Measurements from ENCODE around the gene LGALS9. TPM values are rescaled to one million over a fixed set of nuclear protein-coding genes. Genes with fewer than 3 reads are reported as not detected.

LGALS9 gene
- total RNA-seq, 2 experiments from 2014 or later: 38.3 to 39.8 TPM

DNA sequence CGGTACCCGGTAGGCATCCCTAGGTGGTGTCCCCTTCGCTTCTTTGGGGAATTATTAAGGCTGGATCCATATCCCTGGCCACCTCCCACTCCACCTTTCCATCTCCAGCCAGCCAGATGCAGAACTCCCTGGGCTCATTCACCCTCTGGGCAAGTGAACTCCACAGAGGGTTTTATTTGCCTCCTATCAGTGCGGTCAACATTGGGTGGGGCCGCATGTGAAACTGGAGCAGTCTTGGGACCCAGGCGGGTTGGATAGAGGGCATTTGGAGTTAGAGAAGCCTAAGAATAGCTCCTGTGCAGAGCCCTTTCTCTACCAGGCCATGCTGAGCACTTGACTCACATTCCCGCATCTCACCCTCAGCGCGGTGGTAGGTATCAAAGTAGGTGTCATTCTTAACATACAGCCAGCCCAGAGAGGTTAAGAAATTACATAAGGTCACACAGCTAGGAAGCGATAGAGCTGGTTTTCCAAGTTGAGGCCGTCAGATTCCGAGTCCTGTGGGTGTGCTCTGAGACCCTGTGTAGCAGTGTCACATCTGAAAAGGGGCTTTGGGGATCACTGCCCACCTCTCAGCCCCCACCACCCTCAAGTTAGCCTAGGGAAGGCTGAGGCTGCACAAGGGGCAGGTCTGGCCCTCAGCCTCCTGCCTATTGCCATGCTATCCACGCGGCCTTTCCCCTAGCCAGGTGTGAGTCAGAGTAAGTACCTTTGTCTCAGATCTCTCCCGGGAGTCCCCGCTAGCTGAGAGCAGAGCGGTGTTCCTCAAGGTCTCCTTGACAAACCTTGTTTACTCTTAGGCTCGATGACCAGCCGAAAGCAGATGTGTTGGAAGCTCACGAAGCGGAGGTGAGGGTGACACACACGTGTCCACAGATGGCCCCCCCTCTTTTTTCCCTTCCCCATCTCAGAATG, 26.9 kb upstream of the LGALS9 start:
- TF ChIP-seq, protein P1, sequence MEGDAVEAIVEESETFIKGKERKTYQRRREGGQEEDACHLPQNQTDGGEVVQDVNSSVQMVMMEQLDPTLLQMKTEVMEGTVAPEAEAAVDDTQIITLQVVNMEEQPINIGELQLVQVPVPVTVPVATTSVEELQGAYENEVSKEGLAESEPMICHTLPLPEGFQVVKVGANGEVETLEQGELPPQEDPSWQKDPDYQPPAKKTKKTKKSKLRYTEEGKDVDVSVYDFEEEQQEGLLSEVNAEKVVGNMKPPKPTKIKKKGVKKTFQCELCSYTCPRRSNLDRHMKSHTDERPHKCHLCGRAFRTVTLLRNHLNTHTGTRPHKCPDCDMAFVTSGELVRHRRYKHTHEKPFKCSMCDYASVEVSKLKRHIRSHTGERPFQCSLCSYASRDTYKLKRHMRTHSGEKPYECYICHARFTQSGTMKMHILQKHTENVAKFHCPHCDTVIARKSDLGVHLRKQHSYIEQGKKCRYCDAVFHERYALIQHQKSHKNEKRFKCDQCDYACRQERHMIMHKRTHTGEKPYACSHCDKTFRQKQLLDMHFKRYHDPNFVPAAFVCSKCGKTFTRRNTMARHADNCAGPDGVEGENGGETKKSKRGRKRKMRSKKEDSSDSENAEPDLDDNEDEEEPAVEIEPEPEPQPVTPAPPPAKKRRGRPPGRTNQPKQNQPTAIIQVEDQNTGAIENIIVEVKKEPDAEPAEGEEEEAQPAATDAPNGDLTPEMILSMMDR (IDR thresholded peaks at IDR 0.05): no peak
- Mint-ChIP-seq H3K9me3 (no peaks in the 10 kb centered on the region), H3K4me1 (ENCODE audit: low read depth) (peaks cover 4% of the 10 kb centered on the region), H3K36me3 (ENCODE audit: low read depth) (peaks cover 25% of the 10 kb centered on the region), H3K4me3 (no peak overlapping the region), H3K27ac (no peak overlapping the region), H3K27me3 (no peaks in the 10 kb centered on the region)
- H3K36me3 ChIP-seq (ENCODE audit: insufficient read depth, low read length): peaks cover 30% of the 10 kb centered on the region
- no peak for DNase-seq
- no peaks in the 10 kb centered on the region for H3K27me3 ChIP-seq (ENCODE audit: control insufficient read depth in 1 of 2, insufficient read depth in 2 of 2, low read length in 2 of 2)
- ATAC-seq (ENCODE audit: poor library complexity): no peak
- H3K4me3 ChIP-seq (ENCODE audit: low read length): no peak overlapping the region
- CTCF ChIA-PET: interaction anchor here (0.7 to 1.2 kb wide), 3 partner anchors 64 to 313 kb away, joined by 3 read pairs; no protein-coding TSS in a partner anchor
- H3K27ac ChIP-seq (ENCODE audit: low read depth in 1 of 2, low read length in 2 of 2): no peak overlapping the region
- no peaks in the 10 kb centered on the region for H3K9me3 ChIP-seq (ENCODE audit: control insufficient read depth in 1 of 2, insufficient read depth in 1 of 2, low read length in 2 of 2)
- H3K4me1 ChIP-seq (ENCODE audit: insufficient read depth, low read length): peaks cover 6% of the 10 kb centered on the region
- POLR2A ChIA-PET: no interaction called here
- intact Hi-C loops (cut with DNase I, micrococcal nuclease): loop anchor here (1.0 to 2.0 kb wide), 2 partner anchors 47 to 359 kb away; no protein-coding TSS in a partner anchor

DNA sequence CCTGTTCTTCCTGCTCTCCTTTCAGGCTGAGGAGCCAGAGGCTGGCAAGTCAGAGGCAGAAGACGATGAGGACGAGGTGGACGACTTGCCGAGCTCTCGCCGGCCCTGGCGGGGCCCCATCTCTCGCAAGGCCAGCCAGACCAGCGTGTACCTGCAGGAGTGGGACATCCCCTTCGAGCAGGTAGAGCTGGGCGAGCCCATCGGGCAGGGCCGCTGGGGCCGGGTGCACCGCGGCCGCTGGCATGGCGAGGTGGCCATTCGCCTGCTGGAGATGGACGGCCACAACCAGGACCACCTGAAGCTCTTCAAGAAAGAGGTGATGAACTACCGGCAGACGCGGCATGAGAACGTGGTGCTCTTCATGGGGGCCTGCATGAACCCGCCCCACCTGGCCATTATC, 25.6 kb upstream of the LGALS9 start:
- Histone ChIP-seq H3K4me3 (ENCODE audit: low read length) (no peak overlapping the region), H3K9me3 (ENCODE audit: control insufficient read depth in 1 of 2, insufficient read depth in 1 of 2, low read length in 2 of 2) (no peaks in the 10 kb centered on the region), H3K36me3 (ENCODE audit: insufficient read depth, low read length) (peaks cover 30% of the 10 kb centered on the region), H3K27ac (ENCODE audit: low read depth in 1 of 2, low read length in 2 of 2) (no peak overlapping the region), H3K27me3 (ENCODE audit: control insufficient read depth in 1 of 2, insufficient read depth in 2 of 2, low read length in 2 of 2) (no peaks in the 10 kb centered on the region), H3K4me1 (ENCODE audit: insufficient read depth, low read length) (peaks cover 6% of the 10 kb centered on the region)
- no peak overlapping the region for H3K4me3 Mint-ChIP-seq
- no peaks in the 10 kb centered on the region for H3K27me3 Mint-ChIP-seq
- ChIA-PET POLR2A (no interaction called here), CTCF (no interaction called here)
- peaks cover 4% of the 10 kb centered on the region for H3K4me1 Mint-ChIP-seq (ENCODE audit: low read depth)
- H3K36me3 Mint-ChIP-seq (ENCODE audit: low read depth): peaks cover 32% of the 10 kb centered on the region
- DNase-seq (no peak), ATAC-seq (ENCODE audit: poor library complexity) (no peak)
- H3K9me3 Mint-ChIP-seq: no peaks in the 10 kb centered on the region
- H3K27ac Mint-ChIP-seq: no peak overlapping the region
- TF ChIP-seq, protein P1 (IDR thresholded peaks at IDR 0.05): no peak
- intact Hi-C loops (cut with DNase I, micrococcal nuclease): no loop called here

DNA sequence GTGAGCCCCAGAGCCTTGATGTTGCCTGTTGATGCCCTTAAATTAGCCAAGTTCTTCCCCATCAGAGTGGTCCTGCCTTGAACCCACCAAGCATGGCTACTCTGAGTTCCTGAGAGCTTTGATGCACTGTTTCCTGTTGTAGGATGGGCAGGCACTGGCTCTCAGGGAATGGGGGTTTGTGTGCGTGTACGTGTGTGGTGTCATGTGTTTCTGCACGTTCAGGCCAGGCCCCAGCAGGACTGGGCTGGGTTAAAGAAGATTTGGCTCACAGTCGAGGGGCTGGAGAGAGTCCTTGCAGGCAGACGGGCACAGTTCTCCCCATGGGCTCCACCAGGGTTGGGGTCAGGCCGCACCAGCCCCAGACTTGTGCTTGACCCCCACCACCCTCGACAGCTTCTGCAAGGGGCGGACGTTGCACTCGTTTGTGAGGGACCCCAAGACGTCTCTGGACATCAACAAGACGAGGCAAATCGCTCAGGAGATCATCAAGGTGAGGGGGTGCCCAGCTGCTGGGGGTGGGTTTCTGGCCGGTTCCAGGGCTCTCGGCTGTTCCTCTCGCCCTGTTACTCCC, 23.4 kb upstream of the LGALS9 start:
- H3K9me3 ChIP-seq (ENCODE audit: control insufficient read depth in 1 of 2, insufficient read depth in 1 of 2, low read length in 2 of 2): no peaks in the 10 kb centered on the region
- Mint-ChIP-seq H3K4me1 (ENCODE audit: low read depth) (no peaks in the 10 kb centered on the region), H3K4me3 (no peak overlapping the region), H3K27me3 (no peaks in the 10 kb centered on the region), H3K9me3 (no peaks in the 10 kb centered on the region), H3K36me3 (ENCODE audit: low read depth) (peaks cover 49% of the 10 kb centered on the region), H3K27ac (no peak overlapping the region)
- intact Hi-C loops (cut with DNase I, micrococcal nuclease): no loop called here
- ATAC-seq (ENCODE audit: poor library complexity) (no peak), DNase-seq (no peak)
- no peak overlapping the region for H3K4me3 ChIP-seq (ENCODE audit: low read length)
- H3K27me3 ChIP-seq (ENCODE audit: control insufficient read depth in 1 of 2, insufficient read depth in 2 of 2, low read length in 2 of 2): no peaks in the 10 kb centered on the region
- H3K36me3 ChIP-seq (ENCODE audit: insufficient read depth, low read length): peaks cover 39% of the 10 kb centered on the region
- H3K4me1 ChIP-seq (ENCODE audit: insufficient read depth, low read length): peaks cover 6% of the 10 kb centered on the region
- ChIA-PET CTCF (no interaction called here), POLR2A (no interaction called here)
- TF ChIP-seq, protein P1 (IDR thresholded peaks at IDR 0.05): no peak
- no peak overlapping the region for H3K27ac ChIP-seq (ENCODE audit: low read depth in 1 of 2, low read length in 2 of 2)

Data from CD4-positive, alpha-beta T cell (primary cell).